ENCODE data around the gene LSM14A. TPM values are rescaled to one million over a fixed set of nuclear protein-coding genes. Genes with fewer than 3 reads are reported as not detected.
"Not testable (repeated sequence)": the region's sequence is repeated elsewhere in the genome, so short reads cannot be mapped to it uniquely, and the experiment has no call there.

LSM14A gene
- 100 to 1,000 TPM; 165 to 191 (median 176) TPM for polyA plus RNA-seq (ENCODE audit: low read depth in 6 of 6)

DNA sequence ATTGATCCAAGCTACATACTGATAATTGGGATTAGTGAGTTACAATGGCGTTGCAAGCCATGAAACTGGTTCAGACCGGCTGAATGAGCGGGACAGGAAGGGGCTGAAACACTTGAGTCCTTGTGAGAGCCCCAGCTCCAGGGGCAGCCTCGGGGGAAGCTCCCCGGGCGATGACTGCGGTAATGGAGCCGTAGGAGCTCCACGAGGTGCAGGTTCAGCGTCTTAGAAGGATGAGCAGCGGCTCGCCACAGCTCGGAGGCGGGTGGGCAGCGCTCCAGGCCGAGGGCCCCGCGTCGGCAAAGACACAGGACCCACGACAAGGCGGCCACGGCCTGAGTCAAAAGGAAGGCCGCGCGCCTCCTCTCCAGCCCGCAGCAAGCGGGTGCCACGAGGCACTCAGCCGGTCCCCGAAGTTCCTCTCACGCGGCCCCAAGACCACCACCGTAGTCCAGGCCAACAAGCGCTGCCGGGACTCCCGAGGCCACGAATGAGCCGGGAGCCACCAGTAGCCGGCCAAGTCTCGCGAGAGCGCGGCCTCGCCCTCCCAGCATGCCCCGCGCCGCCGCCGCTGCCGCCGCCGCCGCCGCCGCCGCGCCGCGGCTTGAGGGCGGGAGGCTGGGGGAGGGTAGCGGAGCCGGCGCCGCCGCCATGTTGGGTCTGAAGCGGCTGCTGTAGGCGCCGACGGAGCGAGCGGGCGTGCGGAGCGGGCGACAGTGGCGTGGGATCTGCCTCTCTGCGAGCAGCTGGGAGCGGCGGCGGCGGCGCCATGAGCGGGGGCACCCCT is at the start of gene LSM14A:
LSM14A (plus strand) TSS at position 628 of the 784 bp plus-strand sequence; CDS start at position 767, 139 bp downstream.
- peak; percentile 96 for DNase-seq
- no peaks in the 10 kb centered on the region for H3K27me3 Mint-ChIP-seq

DNA sequence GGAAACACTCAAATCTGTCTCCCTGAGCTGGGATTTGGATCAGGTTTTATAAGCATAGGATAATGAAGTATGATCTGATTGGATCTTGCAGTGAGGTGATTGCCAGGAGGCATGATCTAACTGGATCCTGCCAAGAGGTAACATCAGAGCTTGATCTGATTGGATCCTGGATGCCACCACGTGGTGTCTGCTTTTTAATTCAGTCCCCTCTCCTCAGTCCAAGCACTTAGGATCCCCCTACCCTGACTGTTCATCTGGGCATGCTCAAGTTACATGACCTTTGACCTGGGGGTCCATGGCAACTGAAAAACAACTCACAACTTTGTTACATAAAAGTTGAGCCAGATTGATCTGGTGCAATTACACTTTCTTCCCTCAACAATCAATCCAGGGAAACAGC is 47.5 kb upstream of the LSM14A start:
- Mint-ChIP-seq H3K36me3 (no peaks in the 10 kb centered on the region), H3K4me1 (no peaks in the 10 kb centered on the region), H3K27ac (no peak overlapping the region), H3K27me3 (peaks cover 0 to 23% (median 10%) of the 10 kb centered on the region in 3 donors), H3K9me3 (no peaks in the 10 kb centered on the region), H3K4me3 (no peak overlapping the region)
- DNase-seq (no peak), ATAC-seq (ENCODE audit: low read depth in 2 of 2) (no peak)

More for the DNA sequence above, at the start of gene LSM14A:
- Mint-ChIP-seq H3K4me1 (peaks cover 27 to 57% (median 42%) of the 10 kb centered on the region in 3 donors), H3K9me3 (no peaks in the 10 kb centered on the region), H3K4me3 (peak within 1 kb of the TSS; percentile 77 to 100 (median 96)), H3K36me3 (no peaks in the 10 kb centered on the region), H3K27ac (peak within 1 kb of the TSS; percentile 91 to 100 (median 96))
- ATAC-seq (ENCODE audit: low read depth in 2 of 2), result peak; percentile 86 to 88

DNA sequence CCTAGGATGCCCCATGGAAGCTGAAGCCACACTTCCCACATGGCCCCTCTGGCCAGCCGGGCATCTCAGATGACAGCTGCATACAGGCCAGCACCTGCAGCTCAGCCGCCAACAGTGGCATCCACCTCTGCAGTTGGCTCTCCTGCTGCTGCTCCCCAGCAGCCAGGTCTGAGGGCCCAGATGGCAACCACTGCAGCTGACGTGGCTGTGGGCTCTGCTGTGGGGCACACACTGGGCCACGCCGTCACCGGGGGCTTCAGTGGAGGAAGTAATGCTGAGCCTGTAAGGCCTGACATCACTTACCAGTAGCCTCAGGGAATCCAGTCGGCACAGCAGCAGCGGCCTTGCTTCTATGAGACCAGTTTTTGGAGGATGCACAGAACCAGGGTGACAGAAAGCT is 45.3 kb upstream of the LSM14A start:
- DNase-seq, result no peak
- ATAC-seq (ENCODE audit: low read depth in 2 of 2), result no peak
- H3K27ac Mint-ChIP-seq, result peak overlapping the region in 1 of 6 donors; percentile 52

DNA sequence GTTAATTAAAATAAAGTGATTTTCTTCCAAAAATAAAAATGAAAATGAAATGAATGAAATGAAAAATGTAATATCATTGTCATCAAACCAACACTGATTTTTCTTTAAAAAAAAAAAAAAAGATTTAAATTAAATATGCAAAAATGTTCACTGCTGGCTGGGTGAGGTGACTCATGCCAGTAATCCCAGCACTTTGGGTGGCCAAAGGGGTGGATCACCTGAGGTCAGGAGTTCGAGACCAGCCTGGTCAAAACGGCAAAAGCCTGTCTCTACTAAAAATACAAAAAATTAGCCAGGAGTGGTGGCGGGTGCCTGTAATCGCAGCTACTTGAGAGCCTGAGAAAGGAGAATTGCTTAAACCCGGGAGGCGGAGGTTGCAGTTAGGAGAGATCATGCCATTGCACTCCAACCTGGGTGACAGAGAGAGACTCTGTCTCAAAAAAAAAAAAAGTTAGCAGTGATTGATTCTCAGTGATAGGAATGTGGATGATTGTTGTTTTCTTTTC is 44.6 kb upstream of the LSM14A start:
- H3K9me3 Mint-ChIP-seq, result no peaks in the 10 kb centered on the region
- H3K4me3 Mint-ChIP-seq, result no peak overlapping the region
- no peak for ATAC-seq (ENCODE audit: low read depth in 2 of 2)
- DNase-seq, result no peak
- no peaks in the 10 kb centered on the region for H3K4me1 Mint-ChIP-seq
- peaks cover 0 to 21% (median 15%) of the 10 kb centered on the region in 3 donors for H3K27me3 Mint-ChIP-seq
- H3K36me3 Mint-ChIP-seq, result no peaks in the 10 kb centered on the region
- no peak overlapping the region for H3K27ac Mint-ChIP-seq

More for the DNA sequence above, 45.3 kb upstream of the LSM14A start:
- Mint-ChIP-seq H3K36me3 (no peaks in the 10 kb centered on the region), H3K4me1 (no peaks in the 10 kb centered on the region), H3K9me3 (no peaks in the 10 kb centered on the region), H3K4me3 (no peak overlapping the region), H3K27me3 (peaks cover 0 to 21% (median 15%) of the 10 kb centered on the region in 3 donors)

DNA sequence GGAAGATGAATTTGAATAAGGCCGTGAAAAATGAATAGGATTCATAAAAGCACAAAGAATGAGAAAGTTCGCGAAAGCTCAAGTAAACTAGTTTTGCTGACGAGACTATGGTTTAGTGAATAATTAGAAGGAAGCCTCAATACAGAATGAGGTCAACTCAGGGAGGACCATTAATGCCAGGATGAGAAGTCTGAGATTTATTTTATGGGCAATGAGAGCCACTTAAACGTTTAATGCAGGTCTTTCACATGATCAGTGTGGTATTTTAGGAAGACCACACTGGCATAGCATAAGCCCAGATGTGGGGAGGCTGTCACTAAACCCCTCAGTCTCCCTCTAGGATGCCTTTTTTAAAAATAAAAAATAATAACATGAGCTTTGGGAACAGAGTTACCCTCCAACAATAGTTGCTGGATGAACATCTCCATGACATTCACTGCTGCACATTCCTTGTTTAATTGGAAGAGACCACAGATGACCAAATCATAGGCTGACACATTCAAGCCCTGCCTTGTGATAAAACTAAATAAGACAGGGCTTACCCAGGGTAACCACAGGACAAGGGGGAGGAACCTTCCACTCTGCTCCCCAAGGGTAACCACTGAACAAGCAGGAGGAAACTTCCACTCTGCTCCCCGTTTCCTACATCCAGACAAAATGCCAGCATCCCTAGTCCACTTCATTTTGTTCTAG is 43.6 kb upstream of the LSM14A start:
- H3K27me3 Mint-ChIP-seq, result peaks cover 0 to 14% (median 7%) of the 10 kb centered on the region in 3 donors
- no peaks in the 10 kb centered on the region for H3K4me1 Mint-ChIP-seq
- no peak for ATAC-seq (ENCODE audit: low read depth in 2 of 2)
- DNase-seq, result no peak
- no peak overlapping the region for H3K27ac Mint-ChIP-seq
- no peaks in the 10 kb centered on the region for H3K9me3 Mint-ChIP-seq
- no peak overlapping the region for H3K4me3 Mint-ChIP-seq
- H3K36me3 Mint-ChIP-seq, result no peaks in the 10 kb centered on the region

DNA sequence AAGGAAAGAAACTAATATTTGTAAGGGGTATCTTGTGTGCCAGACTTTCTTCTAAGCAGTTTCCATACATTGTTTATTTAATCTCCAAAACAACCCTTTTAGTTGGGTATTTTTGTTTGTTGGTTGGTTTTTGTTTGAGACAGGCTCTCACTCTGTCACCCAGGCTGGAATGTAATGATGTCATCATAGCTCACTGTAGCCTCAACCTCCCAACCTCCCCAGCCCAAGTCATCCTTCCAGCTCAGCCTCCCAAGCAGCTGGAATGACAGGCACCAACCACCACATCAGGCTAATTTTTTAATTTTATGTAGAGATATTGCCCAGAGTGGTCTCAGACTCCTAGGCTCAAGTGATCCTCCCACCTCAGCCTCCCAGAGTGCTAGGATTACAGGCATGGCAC is 41.2 kb upstream of the LSM14A start:
- Mint-ChIP-seq H3K9me3 (no peaks in the 10 kb centered on the region), H3K4me3 (peak overlapping the region in 2 of 8 donors; percentile 49 to 53)

DNA sequence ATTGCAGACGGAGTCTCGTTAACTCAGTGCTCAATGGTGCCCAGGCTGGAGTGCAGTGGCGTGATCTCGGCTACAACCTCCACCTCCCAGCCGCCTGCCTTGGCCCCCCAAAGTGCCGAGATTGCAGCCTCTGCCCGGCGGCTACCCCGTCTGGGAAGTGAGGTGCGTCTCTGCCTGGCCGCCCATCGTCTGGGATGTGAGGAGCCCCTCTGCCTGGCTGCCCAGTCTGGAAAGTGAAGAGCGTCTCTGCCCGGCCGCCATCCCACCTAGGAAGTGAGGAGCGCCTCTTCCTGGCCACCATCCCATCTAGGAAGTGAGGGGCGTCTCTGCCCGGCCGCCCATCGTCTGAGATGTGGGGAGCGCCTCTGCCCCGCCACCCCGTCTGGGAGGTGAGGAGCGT is 40.2 kb upstream of the LSM14A start:
- not testable (repeated sequence) for H3K9me3 Mint-ChIP-seq; H3K4me3 Mint-ChIP-seq; H3K27me3 Mint-ChIP-seq; DNase-seq; ATAC-seq (ENCODE audit: low read depth in 2 of 2); H3K36me3 Mint-ChIP-seq; H3K4me1 Mint-ChIP-seq; H3K27ac Mint-ChIP-seq

More for the DNA sequence above, 41.2 kb upstream of the LSM14A start:
- Mint-ChIP-seq H3K27me3 (peaks cover 0 to 7% (median 6%) of the 10 kb centered on the region in 3 donors), H3K4me1 (peaks cover 0 to 8% (median 6%) of the 10 kb centered on the region in 3 donors), H3K27ac (peak overlapping the region in 1 of 6 donors; percentile 49), H3K36me3 (no peaks in the 10 kb centered on the region)
- DNase-seq (no peak), ATAC-seq (ENCODE audit: low read depth in 2 of 2) (no peak)

DNA sequence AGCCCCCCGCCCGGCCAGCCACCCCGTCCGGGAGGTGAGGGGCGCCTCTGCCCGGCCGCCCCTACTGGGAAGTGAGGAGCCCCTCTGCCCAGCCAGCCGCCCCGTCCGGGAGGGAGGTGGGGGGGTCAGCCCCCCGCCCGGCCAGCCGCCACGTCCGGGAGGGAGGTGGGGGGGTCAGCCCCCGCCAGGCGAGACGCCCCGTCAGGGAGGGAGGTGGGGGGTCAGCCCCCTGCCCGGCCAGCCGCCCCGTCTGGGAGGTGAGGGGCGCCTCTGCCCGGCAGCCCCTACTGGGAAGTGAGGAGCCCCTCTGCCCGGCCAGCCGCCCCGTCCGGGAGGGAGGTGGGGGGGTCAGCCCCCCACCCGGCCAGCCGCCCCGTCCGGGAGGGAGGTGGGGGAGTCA is 39.6 kb upstream of the LSM14A start:
- not testable (repeated sequence) for H3K4me1 Mint-ChIP-seq; H3K4me3 Mint-ChIP-seq; H3K36me3 Mint-ChIP-seq; ATAC-seq (ENCODE audit: low read depth in 2 of 2); DNase-seq; H3K9me3 Mint-ChIP-seq; H3K27me3 Mint-ChIP-seq; H3K27ac Mint-ChIP-seq

DNA sequence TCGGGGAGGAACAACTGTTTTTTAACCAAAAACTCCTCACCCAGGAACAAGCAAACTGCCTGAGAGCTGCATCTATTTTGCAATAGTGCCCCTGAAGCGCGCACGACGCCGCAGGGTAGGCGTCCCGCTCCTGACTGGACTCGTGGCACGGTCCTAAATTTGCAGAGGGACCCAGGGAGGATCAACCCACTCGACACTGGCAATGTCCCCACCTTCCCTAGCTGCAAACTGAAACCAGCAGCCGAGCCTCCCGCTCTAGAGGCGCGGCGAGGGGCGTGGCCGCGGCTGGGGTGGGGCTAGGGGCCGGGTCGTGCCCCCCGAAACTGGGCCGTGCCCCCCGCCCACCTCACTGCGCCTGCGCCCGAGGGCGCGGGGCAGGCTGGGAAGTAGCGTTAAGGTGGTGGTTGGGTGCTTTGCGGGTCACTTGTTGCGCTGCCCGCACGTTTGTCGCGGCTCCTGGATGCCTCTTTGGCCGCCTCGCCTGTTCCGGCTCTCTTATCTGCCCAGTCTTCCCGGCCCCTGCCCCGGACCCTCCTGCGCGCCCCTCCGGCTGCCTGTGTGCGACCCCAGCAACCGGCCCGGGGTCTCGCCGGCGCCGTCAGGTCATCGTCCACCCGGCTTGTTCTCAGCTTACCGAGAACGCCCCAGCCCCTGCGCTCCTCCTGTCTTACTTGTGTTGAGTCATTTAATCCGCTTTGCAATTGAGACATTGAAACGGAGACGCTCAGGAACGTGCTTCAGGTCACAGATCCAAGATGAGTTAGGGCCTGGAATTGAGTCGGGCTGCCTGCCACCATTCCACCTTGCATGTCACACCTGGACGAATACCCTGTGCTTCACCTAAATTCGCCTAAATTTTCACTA is 37.9 kb upstream of the LSM14A start:
- peaks cover 0 to 8% (median 6%) of the 10 kb centered on the region in 3 donors for H3K4me1 Mint-ChIP-seq
- H3K4me3 Mint-ChIP-seq, result peak overlapping the region; percentile 89 to 97 (median 94)
- no peaks in the 10 kb centered on the region for H3K36me3 Mint-ChIP-seq
- DNase-seq, result peak; percentile 91
- peaks cover 4 to 7% (median 6%) of the 10 kb centered on the region in 3 donors for H3K27me3 Mint-ChIP-seq
- peak; percentile 98 for ATAC-seq (ENCODE audit: low read depth in 2 of 2)
- H3K27ac Mint-ChIP-seq, result peak overlapping the region; percentile 53 to 97 (median 87)
- H3K9me3 Mint-ChIP-seq, result no peaks in the 10 kb centered on the region

DNA sequence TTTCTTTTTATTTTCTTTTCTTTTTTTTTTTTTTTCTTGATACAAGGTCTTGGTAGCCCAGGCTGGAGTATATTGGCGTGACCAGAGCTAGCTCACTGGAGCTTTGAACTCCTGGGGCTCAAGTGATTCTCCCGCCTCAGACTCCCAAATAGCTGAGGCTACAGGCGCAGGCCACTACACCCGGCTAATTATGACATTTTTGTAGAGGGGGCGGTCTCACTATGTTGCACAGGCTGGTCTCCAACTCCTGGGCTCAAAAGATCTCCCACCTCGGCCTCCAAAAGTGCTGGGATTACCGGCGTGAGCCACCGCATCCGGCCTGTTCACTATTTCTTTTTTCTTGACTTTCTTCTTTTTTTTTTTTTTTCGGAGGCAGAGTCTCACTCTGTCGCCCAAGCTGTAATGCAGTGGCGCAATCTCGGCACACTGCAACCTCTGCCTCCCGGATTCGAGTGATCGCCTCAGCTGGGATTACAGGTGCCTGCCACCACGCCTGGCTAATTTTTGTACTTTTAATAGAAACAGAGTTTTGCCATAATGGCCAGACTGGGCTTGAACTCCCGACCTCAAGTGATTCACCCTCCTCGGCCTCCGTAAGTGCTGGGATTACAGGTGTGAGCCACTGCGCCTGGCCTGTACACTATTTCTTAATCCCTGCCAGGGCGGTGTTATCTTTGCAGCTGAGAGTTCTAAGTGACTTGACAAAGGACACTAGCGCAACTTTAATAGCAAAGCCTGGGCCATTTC is 37.1 kb upstream of the LSM14A start:
- H3K27me3 Mint-ChIP-seq, result peaks cover under 1 to 4% (median under 1%) of the 10 kb centered on the region in 3 donors
- H3K4me3 Mint-ChIP-seq, result peak overlapping the region; percentile 89 to 97 (median 94)
- DNase-seq (no peak), ATAC-seq (ENCODE audit: low read depth in 2 of 2) (no peak)
- H3K9me3 Mint-ChIP-seq, result no peaks in the 10 kb centered on the region
- H3K4me1 Mint-ChIP-seq, result peaks cover 0 to 8% (median 6%) of the 10 kb centered on the region in 3 donors
- no peaks in the 10 kb centered on the region for H3K36me3 Mint-ChIP-seq
- H3K27ac Mint-ChIP-seq, result peak overlapping the region in 5 of 6 donors; percentile 84 to 97 (median 95)

DNA sequence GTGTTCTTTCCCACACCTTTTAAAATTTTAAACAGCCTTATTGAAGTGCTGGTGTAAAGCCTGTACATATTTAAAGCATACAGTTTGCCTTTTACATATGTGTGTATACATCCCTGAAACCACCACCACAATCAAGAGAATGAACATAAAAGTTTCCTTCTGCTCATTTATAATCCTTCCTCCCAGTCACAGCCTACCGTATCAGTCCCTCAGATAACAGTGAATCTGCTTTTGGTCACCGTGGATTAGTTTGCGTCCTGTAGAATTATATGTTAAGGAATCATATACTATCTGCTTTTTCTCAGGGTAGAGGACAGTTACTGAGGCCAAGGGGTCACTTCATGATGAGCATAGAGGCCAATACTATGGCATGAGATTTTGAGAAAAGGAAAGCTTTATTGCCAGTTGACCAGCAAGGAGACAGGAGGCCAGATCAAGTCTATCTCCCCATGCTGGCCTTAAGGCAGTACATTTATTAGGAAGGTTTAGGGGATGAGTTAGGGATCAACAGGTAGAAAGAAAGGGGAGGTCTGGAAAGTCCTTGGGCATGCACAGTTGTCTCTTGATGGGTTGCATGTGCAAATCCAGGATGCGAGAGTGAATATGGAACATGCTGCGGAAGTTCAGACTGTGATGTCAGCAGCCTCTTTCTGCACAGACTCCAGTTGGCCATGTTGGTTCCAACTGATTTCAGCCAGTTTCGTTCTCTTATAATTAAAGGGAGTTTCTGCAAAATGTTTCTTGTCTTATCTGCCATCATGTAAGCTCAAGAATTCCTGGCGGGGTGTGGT is 36.3 kb upstream of the LSM14A start:
- H3K4me3 Mint-ChIP-seq, result peak overlapping the region; percentile 16 to 97 (median 92)
- DNase-seq, result no peak
- H3K4me1 Mint-ChIP-seq, result peaks cover 0 to 8% (median 6%) of the 10 kb centered on the region in 3 donors
- ATAC-seq (ENCODE audit: low read depth in 2 of 2), result no peak
- no peaks in the 10 kb centered on the region for H3K9me3 Mint-ChIP-seq
- peaks cover 0 to 4% (median 3%) of the 10 kb centered on the region in 3 donors for H3K27me3 Mint-ChIP-seq
- H3K36me3 Mint-ChIP-seq, result no peaks in the 10 kb centered on the region
- peak overlapping the region in 3 of 6 donors; percentile 8 to 84 (median 21) for H3K27ac Mint-ChIP-seq

DNA sequence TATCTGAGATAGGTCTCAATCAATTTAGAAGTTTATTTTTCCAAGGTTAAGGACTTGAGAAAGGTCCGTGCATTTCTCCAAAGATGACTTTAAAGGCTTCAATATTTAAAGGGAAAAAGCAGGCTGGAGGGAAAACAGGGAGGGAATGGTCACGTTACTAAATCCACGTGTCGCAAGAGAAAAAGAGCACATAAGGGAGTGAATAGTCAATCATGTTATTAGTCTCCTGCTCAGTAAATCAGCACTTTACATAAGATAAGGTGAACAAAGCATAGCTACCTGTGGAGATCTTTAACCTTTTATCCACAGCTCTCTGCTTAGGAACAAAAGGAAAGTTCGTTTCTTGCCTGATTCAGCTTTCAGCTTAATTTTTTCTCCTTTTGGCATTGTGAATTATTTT is 31.3 kb upstream of the LSM14A start:
- Mint-ChIP-seq H3K36me3 (no peaks in the 10 kb centered on the region), H3K27me3 (peaks cover 0 to 8% (median 5%) of the 10 kb centered on the region in 3 donors), H3K4me3 (no peak overlapping the region)

More for the DNA sequence above, 31.3 kb upstream of the LSM14A start:
- H3K4me1 Mint-ChIP-seq, result peaks cover 0 to 7% (median 0%) of the 10 kb centered on the region in 3 donors
- ATAC-seq (ENCODE audit: low read depth in 2 of 2) (no peak), DNase-seq (no peak)
- no peaks in the 10 kb centered on the region for H3K9me3 Mint-ChIP-seq
- H3K27ac Mint-ChIP-seq, result no peak overlapping the region
